ENCODE results near the gene BID. TPM values are rescaled to one million over a fixed set of nuclear protein-coding genes. Genes with fewer than 3 reads are reported as not detected.

BID gene
- total RNA-seq, 1 donor from 2014 or later: 41.5 TPM

DNA sequence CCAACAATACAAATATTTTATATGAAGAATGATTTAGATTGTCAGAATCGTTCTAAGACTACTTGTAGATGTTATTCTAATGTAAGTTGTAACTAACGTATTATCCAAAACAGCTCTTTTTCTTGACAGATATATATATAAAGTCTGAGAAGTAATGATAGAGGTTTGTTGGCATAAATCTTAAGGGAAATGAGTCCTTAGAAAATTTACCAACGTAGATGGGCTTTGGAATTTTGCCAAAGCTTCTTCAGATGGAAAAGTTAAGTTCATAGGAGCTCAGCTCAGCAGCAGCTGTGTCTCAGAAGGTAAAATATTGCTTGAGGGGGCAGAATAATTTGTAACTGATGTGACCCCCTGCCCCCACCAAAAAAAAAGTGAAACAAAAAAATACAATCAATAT is 66.7 kb downstream of the BID start:
- DNase-seq (ENCODE audit: low read depth): no peak
- Histone ChIP-seq H3K4me3 (ENCODE audit: low read depth, low read length) (peak overlapping the region; percentile 16), H3K36me3 (ENCODE audit: control insufficient read depth, insufficient read depth, low read length) (no peaks in the 10 kb centered on the region), H3K27me3 (ENCODE audit: control insufficient read depth, insufficient read depth, low read length) (no peaks in the 10 kb centered on the region)
- TF ChIP-seq, protein P1, sequence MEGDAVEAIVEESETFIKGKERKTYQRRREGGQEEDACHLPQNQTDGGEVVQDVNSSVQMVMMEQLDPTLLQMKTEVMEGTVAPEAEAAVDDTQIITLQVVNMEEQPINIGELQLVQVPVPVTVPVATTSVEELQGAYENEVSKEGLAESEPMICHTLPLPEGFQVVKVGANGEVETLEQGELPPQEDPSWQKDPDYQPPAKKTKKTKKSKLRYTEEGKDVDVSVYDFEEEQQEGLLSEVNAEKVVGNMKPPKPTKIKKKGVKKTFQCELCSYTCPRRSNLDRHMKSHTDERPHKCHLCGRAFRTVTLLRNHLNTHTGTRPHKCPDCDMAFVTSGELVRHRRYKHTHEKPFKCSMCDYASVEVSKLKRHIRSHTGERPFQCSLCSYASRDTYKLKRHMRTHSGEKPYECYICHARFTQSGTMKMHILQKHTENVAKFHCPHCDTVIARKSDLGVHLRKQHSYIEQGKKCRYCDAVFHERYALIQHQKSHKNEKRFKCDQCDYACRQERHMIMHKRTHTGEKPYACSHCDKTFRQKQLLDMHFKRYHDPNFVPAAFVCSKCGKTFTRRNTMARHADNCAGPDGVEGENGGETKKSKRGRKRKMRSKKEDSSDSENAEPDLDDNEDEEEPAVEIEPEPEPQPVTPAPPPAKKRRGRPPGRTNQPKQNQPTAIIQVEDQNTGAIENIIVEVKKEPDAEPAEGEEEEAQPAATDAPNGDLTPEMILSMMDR (IDR thresholded peaks at IDR 0.05; ENCODE audit: insufficient read depth, low read length, poor library complexity, severe bottlenecking): no peak

DNA sequence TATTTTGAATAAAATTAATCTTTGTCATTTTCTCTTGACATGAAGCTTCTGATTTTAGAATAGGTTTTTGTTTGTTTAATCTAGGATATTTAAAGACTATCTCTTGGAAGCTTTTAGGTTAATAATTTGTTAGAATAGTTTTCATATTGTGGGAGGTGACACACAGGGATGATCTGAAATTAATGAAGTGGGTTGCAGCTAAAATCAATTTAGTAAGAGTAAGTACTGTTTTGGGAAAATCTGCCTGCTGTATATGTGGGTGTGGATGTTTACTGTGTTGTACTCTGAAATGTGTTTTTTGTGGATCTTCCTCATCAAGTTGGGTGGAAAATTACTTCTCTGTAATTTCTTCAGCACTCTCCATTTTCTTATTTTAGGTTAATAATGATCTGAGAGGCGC is 67.3 kb downstream of the BID start:
- Histone ChIP-seq H3K36me3 (ENCODE audit: control insufficient read depth, insufficient read depth, low read length) (no peaks in the 10 kb centered on the region), H3K27me3 (ENCODE audit: control insufficient read depth, insufficient read depth, low read length) (no peaks in the 10 kb centered on the region), H3K4me3 (ENCODE audit: low read depth, low read length) (peak overlapping the region; percentile 16)
- TF ChIP-seq, protein P1 (IDR thresholded peaks at IDR 0.05; ENCODE audit: insufficient read depth, low read length, poor library complexity, severe bottlenecking): no peak
- DNase-seq (ENCODE audit: low read depth): no peak

- Histone ChIP-seq H3K4me3 (ENCODE audit: low read depth, low read length) (peak overlapping the region; percentile 16), H3K36me3 (ENCODE audit: control insufficient read depth, insufficient read depth, low read length) (no peaks in the 10 kb centered on the region), H3K27me3 (ENCODE audit: control insufficient read depth, insufficient read depth, low read length) (no peaks in the 10 kb centered on the region)
- peak; percentile 82 for DNase-seq (ENCODE audit: low read depth)
- TF ChIP-seq, protein P1 (IDR thresholded peaks at IDR 0.05; ENCODE audit: insufficient read depth, low read length, poor library complexity, severe bottlenecking): no peak
These were observed 68.0 kb downstream of the BID start for GRCh38 chr22:17705951-17706900.

GRCh38 chr22:17705546-17705945 is 68.7 kb downstream of the BID start:
- DNase-seq (ENCODE audit: low read depth): no peak
- Histone ChIP-seq H3K4me3 (ENCODE audit: low read depth, low read length) (no peak overlapping the region), H3K36me3 (ENCODE audit: control insufficient read depth, insufficient read depth, low read length) (no peaks in the 10 kb centered on the region), H3K27me3 (ENCODE audit: control insufficient read depth, insufficient read depth, low read length) (no peaks in the 10 kb centered on the region)
- TF ChIP-seq, protein P1 (IDR thresholded peaks at IDR 0.05; ENCODE audit: insufficient read depth, low read length, poor library complexity, severe bottlenecking): no peak

DNA sequence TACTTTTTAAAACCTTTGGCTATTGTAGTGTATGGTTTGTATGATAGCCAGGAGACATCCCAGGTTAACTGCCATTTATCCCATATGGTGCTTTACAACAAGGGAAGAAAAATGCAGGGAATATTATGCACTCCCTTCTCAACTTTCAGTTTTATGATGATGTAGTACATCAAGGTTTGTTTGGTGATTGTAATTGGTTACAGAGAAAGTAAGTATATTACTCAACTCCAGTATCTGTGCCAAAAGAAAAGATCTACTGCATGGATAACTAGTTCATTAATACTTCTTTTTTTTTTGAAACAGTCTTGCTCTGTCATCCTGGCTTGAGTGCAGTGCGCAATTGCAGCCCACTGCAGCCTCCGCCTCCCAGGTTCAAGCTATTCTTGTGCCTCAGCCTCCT is 70.5 kb downstream of the BID start:
- H3K36me3 ChIP-seq (ENCODE audit: control insufficient read depth, insufficient read depth, low read length): no peaks in the 10 kb centered on the region
- DNase-seq (ENCODE audit: low read depth): no peak
- H3K27me3 ChIP-seq (ENCODE audit: control insufficient read depth, insufficient read depth, low read length): no peaks in the 10 kb centered on the region
- TF ChIP-seq, protein P1 (IDR thresholded peaks at IDR 0.05; ENCODE audit: insufficient read depth, low read length, poor library complexity, severe bottlenecking): no peak
- H3K4me3 ChIP-seq (ENCODE audit: low read depth, low read length): no peak overlapping the region

Measured in kidney epithelial cell (primary cell).